Neural cell (in vitro differentiated cells): ENCODE results near the gene SEC16A. TPM values are rescaled to one million over a fixed set of nuclear protein-coding genes. Genes with fewer than 3 reads are reported as not detected.

ENCODE experiments used
- H2AFZ ChIP-seq: fragments of 200-600, 300-800 bp; sonication (generic), shearing (Covaris generic); 2 replicates; pipeline ENCODE4 v1.6.0; 2014; ENCODE audit warnings: low read depth, mild to moderate bottlenecking, antibody characterized with exemption, low read length, moderate library complexity
- H3F3A ChIP-seq: fragments of 200-600 bp; shearing (Covaris generic); 2 replicates; pipeline ENCODE4 v1.6.1; 2016; ENCODE audit warnings: mild to moderate bottlenecking, moderate library complexity, mixed read lengths, antibody characterized with exemption, low read length; ENCODE audit not compliant: insufficient read depth, poor library complexity, severe bottlenecking
- H3K27ac ChIP-seq: fragments of 200-600, 300-800 bp; sonication (generic), shearing (Covaris generic); 2 replicates; pipeline ENCODE4 v1.5.1; 2014; ENCODE audit warnings: mild to moderate bottlenecking, low read length, moderate library complexity
- H3K27me3 ChIP-seq: fragments of 300-800, 200-600 bp; sonication (generic), shearing (Covaris generic); 2 replicates; pipeline ENCODE4 v1.6.0; 2014; ENCODE audit warnings: mild to moderate bottlenecking, low read depth, low read length, moderate library complexity; ENCODE audit not compliant: insufficient read depth
- H3K36me3 ChIP-seq: fragments of 300-800, 200-600 bp; sonication (generic), shearing (Covaris generic); 2 replicates; pipeline ENCODE4 v1.5.1; 2014; ENCODE audit warnings: mild to moderate bottlenecking, antibody characterized with exemption, low read length, moderate library complexity; ENCODE audit not compliant: insufficient read depth
- H3K4me2 ChIP-seq: fragments of 300-800, 200-600 bp; sonication (generic), shearing (Covaris generic); 2 replicates; pipeline ENCODE4 v1.6.0; 2014; ENCODE audit warnings: mild to moderate bottlenecking, low read length
- H3K4me3 ChIP-seq: fragments of 300-800, 200-600 bp; sonication (generic), shearing (Covaris generic); 2 replicates; pipeline ENCODE4 v1.5.1; 2014; ENCODE audit warnings: mild to moderate bottlenecking, low read length, moderate library complexity
- H3K79me2 ChIP-seq: fragments of 200-600 bp; shearing (Covaris generic); replicated peaks from 2 replicates; pipeline ENCODE4 v1.6.0; 2014; ENCODE audit warnings: mild to moderate bottlenecking, low read length, moderate library complexity; ENCODE audit not compliant: insufficient read depth
- H3K9ac ChIP-seq: fragments of 300-800, 200-600 bp; sonication (generic), shearing (Covaris generic); 2 replicates; pipeline ENCODE4 v1.6.1; 2016; ENCODE audit warnings: mild to moderate bottlenecking, low read length, mixed read lengths
- H3K9me2 ChIP-seq: fragments of 200-600 bp; shearing (Covaris generic); 2 replicates; pipeline ENCODE4 v1.6.1; 2016; ENCODE audit warnings: mild to moderate bottlenecking, low read length, mixed read lengths; ENCODE audit not compliant: insufficient read depth
- H3K9me3 ChIP-seq: fragments of 200-600, 300-800 bp; sonication (generic), shearing (Covaris generic); 2 replicates; pipeline ENCODE4 v1.6.1; 2016; ENCODE audit warnings: mild to moderate bottlenecking, mixed run types, low read length, moderate library complexity, mixed read lengths
- H4K20me1 ChIP-seq: fragments of 200-600 bp; shearing (Covaris generic); 2 replicates; pipeline ENCODE4 v1.6.1; 2016; ENCODE audit warnings: mild to moderate bottlenecking, mixed run types; ENCODE audit not compliant: insufficient read depth
- EP300 ChIP-seq: fragments of 450-650 bp; conservative IDR thresholded peaks from 2 replicates; pipeline ENCODE4 v1.6.1; 2014; ENCODE audit warnings: antibody characterized with exemption, mild to moderate bottlenecking, moderate library complexity; ENCODE audit not compliant: poor library complexity, severe bottlenecking
- EZH2 ChIP-seq: fragments of 200-600, 300-800 bp; shearing (Covaris generic), sonication (generic); IDR thresholded peaks from 2 replicates; pipeline ENCODE4 v1.6.1; 2014; ENCODE audit warnings: antibody characterized with exemption, low read length, borderline replicate concordance, mild to moderate bottlenecking; ENCODE audit not compliant: insufficient read depth, poor library complexity, severe bottlenecking
- MXI1 ChIP-seq: fragments of 450-650 bp; conservative IDR thresholded peaks from 2 replicates; pipeline ENCODE4 v1.6.1; 2014; ENCODE audit warnings: antibody characterized with exemption, mild to moderate bottlenecking; ENCODE audit not compliant: poor library complexity, severe bottlenecking
- POLR2AphosphoS5 ChIP-seq: IDR thresholded peaks from 2 replicates; pipeline ENCODE4 v1.6.1; 2012
- RAD21 ChIP-seq: fragments of 450-650 bp; conservative IDR thresholded peaks from 2 replicates; pipeline ENCODE4 v1.6.1; 2014; ENCODE audit warnings: antibody characterized with exemption, mild to moderate bottlenecking, moderate library complexity
- SMC3 ChIP-seq: fragments of 450-650 bp; conservative IDR thresholded peaks from 2 replicates; pipeline ENCODE4 v1.6.1; 2014; ENCODE audit warnings: antibody characterized with exemption, mild to moderate bottlenecking, moderate library complexity; ENCODE audit not compliant: poor library complexity
- TAF1 ChIP-seq: IDR thresholded peaks from 2 replicates; pipeline ENCODE4 v1.6.1; 2012; ENCODE audit warnings: low read depth
- polyA plus RNA-seq: library from polyadenylated mRNA; depleted of rRNA; stranded (reverse); fragments of >200 nt; gene quantifications from 2 replicates; pipeline ENCODE4 v1.2.3, GENCODE V29; 2014
- TF ChIP-seq, protein P1 (sequence below): IDR thresholded peaks from 2 replicates; pipeline ENCODE4 v1.6.1; 2012; ENCODE audit warnings: borderline replicate concordance
- TF ChIP-seq, protein P2 (sequence below): fragments of 450-650 bp; IDR thresholded peaks from 2 replicates; pipeline ENCODE4 v1.5.1; 2014; ENCODE audit warnings: antibody characterized with exemption, mild to moderate bottlenecking, moderate library complexity; ENCODE audit not compliant: poor library complexity, severe bottlenecking

The SEC16A gene
- polyA plus RNA-seq, 1 donor from 2014 or later = 15.4 TPM

DNA sequence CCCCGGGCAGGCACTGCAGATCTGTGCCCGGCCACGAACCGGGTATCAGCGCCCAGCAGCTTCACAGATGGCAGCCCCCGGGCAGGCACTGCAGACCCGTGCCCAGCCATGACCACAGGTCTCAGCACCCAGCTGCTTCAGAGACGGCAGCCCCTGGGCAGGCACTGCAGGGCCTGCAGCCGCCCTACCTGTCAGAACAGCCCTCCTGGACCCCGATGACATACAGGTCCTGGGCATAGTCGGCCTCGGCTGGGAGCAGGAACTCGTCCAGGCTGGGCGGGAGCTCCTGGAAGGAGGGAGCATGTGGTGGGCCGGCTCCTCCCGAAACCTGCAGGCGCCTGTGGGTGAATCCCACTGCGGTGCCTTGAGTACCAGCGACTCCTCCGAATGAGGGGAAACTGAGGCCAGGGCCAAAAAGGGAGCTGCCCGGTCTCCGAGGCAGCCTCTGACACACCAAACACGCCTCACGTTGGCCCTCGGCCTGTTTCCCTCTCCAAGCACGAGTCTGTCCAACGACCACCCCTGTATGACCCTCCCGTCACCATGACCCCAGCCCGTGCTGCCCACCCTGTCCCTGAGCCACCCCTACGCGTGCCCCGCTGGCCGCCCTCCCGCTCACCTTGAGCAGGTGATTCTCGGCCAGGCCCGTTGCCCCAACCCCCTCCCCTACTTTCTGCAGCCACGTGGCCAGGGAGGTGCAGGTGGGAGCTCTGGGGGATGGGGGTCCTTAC is 48.8 kb downstream of the SEC16A start:
- no peaks in the 10 kb centered on the region for H4K20me1 ChIP-seq
- H3K4me2 ChIP-seq = no peak overlapping the region
- H3K27me3 ChIP-seq = no peaks in the 10 kb centered on the region
- no peaks in the 10 kb centered on the region for H3K36me3 ChIP-seq
- no peaks in the 10 kb centered on the region for H3F3A ChIP-seq
- H3K9me3 ChIP-seq = no peaks in the 10 kb centered on the region
- H3K9ac ChIP-seq = no peak overlapping the region
- peaks cover 32% of the 10 kb centered on the region for H3K79me2 ChIP-seq
- H2AFZ ChIP-seq = no peak overlapping the region
- no peak overlapping the region for H3K27ac ChIP-seq
- no peak overlapping the region for H3K4me3 ChIP-seq
- H3K9me2 ChIP-seq = no peaks in the 10 kb centered on the region
- no peak for TF ChIP-seq EZH2
- TF ChIP-seq TAF1 = no peak
- TF ChIP-seq RAD21 = no peak
- TF ChIP-seq EP300 = no peak
- TF ChIP-seq, protein P1, sequence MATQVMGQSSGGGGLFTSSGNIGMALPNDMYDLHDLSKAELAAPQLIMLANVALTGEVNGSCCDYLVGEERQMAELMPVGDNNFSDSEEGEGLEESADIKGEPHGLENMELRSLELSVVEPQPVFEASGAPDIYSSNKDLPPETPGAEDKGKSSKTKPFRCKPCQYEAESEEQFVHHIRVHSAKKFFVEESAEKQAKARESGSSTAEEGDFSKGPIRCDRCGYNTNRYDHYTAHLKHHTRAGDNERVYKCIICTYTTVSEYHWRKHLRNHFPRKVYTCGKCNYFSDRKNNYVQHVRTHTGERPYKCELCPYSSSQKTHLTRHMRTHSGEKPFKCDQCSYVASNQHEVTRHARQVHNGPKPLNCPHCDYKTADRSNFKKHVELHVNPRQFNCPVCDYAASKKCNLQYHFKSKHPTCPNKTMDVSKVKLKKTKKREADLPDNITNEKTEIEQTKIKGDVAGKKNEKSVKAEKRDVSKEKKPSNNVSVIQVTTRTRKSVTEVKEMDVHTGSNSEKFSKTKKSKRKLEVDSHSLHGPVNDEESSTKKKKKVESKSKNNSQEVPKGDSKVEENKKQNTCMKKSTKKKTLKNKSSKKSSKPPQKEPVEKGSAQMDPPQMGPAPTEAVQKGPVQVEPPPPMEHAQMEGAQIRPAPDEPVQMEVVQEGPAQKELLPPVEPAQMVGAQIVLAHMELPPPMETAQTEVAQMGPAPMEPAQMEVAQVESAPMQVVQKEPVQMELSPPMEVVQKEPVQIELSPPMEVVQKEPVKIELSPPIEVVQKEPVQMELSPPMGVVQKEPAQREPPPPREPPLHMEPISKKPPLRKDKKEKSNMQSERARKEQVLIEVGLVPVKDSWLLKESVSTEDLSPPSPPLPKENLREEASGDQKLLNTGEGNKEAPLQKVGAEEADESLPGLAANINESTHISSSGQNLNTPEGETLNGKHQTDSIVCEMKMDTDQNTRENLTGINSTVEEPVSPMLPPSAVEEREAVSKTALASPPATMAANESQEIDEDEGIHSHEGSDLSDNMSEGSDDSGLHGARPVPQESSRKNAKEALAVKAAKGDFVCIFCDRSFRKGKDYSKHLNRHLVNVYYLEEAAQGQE = no peak
- TF ChIP-seq, protein P2, sequence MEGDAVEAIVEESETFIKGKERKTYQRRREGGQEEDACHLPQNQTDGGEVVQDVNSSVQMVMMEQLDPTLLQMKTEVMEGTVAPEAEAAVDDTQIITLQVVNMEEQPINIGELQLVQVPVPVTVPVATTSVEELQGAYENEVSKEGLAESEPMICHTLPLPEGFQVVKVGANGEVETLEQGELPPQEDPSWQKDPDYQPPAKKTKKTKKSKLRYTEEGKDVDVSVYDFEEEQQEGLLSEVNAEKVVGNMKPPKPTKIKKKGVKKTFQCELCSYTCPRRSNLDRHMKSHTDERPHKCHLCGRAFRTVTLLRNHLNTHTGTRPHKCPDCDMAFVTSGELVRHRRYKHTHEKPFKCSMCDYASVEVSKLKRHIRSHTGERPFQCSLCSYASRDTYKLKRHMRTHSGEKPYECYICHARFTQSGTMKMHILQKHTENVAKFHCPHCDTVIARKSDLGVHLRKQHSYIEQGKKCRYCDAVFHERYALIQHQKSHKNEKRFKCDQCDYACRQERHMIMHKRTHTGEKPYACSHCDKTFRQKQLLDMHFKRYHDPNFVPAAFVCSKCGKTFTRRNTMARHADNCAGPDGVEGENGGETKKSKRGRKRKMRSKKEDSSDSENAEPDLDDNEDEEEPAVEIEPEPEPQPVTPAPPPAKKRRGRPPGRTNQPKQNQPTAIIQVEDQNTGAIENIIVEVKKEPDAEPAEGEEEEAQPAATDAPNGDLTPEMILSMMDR = no peak
- no peak for TF ChIP-seq SMC3
- no peak for TF ChIP-seq MXI1

DNA sequence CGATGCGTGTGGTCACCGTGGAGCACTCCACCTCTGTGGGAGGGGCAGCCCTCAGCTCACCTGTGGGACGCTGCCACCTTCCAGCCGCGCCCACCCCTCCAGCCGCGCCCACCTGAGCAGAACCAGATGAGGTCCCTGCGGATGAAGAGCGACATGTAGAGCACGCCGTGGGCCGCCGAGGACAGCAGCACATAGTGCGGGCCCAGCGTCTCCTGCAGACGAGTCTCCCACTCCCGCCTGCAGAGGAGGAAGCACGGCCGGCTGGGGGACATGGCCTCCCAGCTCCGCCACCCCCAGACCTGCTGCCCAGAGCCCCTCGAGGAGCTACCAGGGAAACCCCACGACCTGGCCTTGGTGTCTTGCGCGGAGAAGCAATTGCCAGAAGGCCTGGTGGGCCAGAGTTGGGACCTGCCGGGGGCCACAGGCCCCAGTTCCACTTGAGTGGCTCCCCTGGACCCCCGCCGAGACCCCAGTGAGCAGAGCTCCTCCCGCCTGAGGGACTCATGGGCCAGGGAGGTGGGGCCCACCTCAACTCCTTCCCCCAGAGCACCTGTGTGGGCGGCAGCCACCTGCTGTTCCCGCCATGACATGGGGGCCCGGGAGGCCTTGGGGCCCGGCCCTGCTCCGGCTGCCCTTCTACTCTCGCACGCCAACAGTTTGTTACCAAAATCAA is 49.7 kb downstream of the SEC16A start:
- no peaks in the 10 kb centered on the region for H3K9me3 ChIP-seq
- no peak overlapping the region for H2AFZ ChIP-seq
- H3K4me2 ChIP-seq = no peak overlapping the region
- no peaks in the 10 kb centered on the region for H3K36me3 ChIP-seq
- no peaks in the 10 kb centered on the region for H3K9me2 ChIP-seq
- no peak overlapping the region for H3K4me3 ChIP-seq
- H3F3A ChIP-seq = no peaks in the 10 kb centered on the region
- TF ChIP-seq POLR2AphosphoS5 (no peak), EZH2 (no peak), RAD21 (no peak), SMC3 (no peak), EP300 (no peak), MXI1 (no peak), TAF1 (no peak)
- TF ChIP-seq, protein P2 = no peak
- TF ChIP-seq, protein P1 = no peak
- no peaks in the 10 kb centered on the region for H3K27me3 ChIP-seq
- H3K27ac ChIP-seq = no peak overlapping the region
- peaks cover 23% of the 10 kb centered on the region for H3K79me2 ChIP-seq
- H3K9ac ChIP-seq = no peak overlapping the region
- H4K20me1 ChIP-seq = no peaks in the 10 kb centered on the region
